Measurements from ENCODE around the gene MRPL18. TPM values are rescaled to one million over a fixed set of nuclear protein-coding genes. Genes with fewer than 3 reads are reported as not detected.

The MRPL18 gene
- total RNA-seq, 8 experiments from 2014 or later = 50.9 to 110 (median 59.4) TPM

DNA sequence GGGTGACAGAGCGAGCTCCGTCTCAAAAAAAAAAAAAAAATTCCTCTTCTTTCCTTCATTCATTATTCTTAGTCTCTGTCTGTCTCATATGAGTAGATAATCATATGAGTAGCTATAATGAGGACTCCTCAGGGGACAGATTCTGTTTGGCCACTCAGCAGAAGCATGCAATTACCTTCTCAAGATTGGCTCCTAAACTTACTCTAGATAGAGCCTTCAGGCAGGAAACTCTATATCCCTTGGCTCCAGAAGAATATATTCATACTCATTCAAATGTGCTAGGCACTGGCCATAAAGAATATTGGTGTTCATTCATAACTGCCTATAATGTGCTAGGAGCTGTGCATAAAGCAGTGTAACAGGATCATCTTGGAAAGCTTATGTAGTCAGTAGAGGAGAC lies 30.6 kb upstream of the MRPL18 start:
- WGBS, 10 experiments = 17 to 100% (median 65%) methylated on average over 1 to 2 of the region's 2 CpGs; no CpG with 5 or more reads in 7 of the 10 experiments
- in situ Hi-C loops (cut with MboI; ENCODE audit: low pct_unique_long_range_greater_than_20kb in 2 of 9, low sequenced_read_pairs in 9 of 9, unreplicated experiment in 9 of 9) = no loop called here
- no peak overlapping the region for H3K27ac ChIP-seq
- no peak overlapping the region for H3K4me3 ChIP-seq
- ATAC-seq (replicated peaks in 6 of 8) = peak in 1 of 8 experiments; percentile 22
- H3K4me1 ChIP-seq (replicated peaks in 1 of 2) = peaks cover 10 to 13% of the 10 kb centered on the region in 2 donors

DNA sequence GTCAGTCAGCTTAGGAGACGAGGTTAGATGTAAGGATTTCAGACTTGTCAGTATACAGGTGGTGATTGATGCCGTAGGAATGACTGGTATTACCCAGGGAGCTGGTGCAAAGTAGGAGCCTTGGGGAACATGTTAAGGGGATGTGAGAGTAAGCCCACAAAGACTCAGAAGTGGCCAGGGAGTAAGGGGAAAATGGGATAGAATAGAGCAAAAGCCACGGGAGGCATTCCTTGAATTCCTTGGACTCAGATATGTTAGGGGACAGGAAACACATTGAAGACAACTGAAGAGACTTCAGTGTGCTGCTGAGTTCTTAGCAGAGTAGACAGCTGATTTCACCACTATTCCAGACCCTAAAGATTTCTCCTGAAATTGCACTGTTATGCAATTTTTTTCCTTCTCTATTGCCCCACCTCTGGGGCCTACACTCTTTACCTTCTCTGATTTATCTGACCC lies 29.6 kb upstream of the MRPL18 start:
- Histone ChIP-seq H3K4me1 (replicated peaks in 1 of 2) (peaks cover 10 to 13% of the 10 kb centered on the region in 2 donors), H3K4me3 (peak overlapping the region in 4 of 5 donors; percentile 55 to 97 (median 86)), H3K27ac (no peak overlapping the region)
- WGBS, 10 experiments = 0 to 80% (median 40%) methylated on average over 1 to 3 of the region's 3 CpGs; no CpG with 5 or more reads in 3 of the 10 experiments
- in situ Hi-C loops (cut with MboI; ENCODE audit: low pct_unique_long_range_greater_than_20kb in 2 of 9, low sequenced_read_pairs in 9 of 9, unreplicated experiment in 9 of 9) = no loop called here
- ATAC-seq (replicated peaks in 6 of 8) = no peak

DNA sequence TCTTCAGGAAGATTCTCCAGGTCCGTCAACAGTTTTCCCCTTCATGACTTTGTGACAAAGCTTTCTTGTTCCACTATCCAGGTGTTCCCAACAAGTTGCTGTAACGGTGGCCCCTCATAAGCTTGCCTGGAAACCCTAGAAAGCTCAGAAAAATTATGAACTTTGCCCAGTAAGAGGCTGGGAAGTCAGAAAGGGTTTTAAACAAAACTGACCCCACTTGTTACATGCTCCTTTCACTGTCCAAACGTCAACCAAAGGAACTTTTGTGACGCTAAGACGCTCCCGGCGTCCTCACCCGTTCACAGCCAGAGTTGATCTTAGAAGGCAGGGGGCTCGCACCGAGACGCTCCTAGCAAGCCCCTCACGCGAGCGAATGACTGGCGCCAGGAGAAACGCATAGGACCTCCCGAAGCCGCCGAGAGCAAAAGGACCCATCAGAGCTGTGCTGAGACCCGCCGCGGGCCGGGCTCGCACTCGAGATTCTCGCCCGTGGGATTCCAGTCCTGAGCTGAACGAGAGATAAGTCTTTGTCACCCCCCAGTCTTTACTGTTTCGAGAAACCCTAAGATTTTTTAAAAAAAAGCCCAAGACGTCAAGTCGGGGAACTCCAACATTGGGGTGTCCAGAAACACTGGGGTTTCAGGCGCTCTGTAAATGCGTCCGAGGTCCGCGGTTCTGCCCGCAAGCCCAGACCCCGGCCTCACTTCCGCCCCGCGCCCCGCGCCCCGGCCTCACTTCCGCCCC lies 29.0 kb upstream of the MRPL18 start:
- H3K4me1 ChIP-seq (replicated peaks in 1 of 2) = peaks cover 10 to 13% of the 10 kb centered on the region in 2 donors
- peak overlapping the region; percentile 94 to 98 for H3K27ac ChIP-seq
- H3K4me3 ChIP-seq = peak overlapping the region; percentile 55 to 97 (median 85)
- ATAC-seq (replicated peaks in 6 of 8) = peak; percentile 0 to 4 (median 1)
- 0 to 49% (median 8%) methylated on average over 2 to 18 of the region's 45 CpGs; no CpG with 5 or more reads in 2 of the 10 experiments for WGBS, 10 experiments
- in situ Hi-C loops (cut with MboI; ENCODE audit: low pct_unique_long_range_greater_than_20kb in 2 of 9, low sequenced_read_pairs in 9 of 9, unreplicated experiment in 9 of 9) = no loop called here

DNA sequence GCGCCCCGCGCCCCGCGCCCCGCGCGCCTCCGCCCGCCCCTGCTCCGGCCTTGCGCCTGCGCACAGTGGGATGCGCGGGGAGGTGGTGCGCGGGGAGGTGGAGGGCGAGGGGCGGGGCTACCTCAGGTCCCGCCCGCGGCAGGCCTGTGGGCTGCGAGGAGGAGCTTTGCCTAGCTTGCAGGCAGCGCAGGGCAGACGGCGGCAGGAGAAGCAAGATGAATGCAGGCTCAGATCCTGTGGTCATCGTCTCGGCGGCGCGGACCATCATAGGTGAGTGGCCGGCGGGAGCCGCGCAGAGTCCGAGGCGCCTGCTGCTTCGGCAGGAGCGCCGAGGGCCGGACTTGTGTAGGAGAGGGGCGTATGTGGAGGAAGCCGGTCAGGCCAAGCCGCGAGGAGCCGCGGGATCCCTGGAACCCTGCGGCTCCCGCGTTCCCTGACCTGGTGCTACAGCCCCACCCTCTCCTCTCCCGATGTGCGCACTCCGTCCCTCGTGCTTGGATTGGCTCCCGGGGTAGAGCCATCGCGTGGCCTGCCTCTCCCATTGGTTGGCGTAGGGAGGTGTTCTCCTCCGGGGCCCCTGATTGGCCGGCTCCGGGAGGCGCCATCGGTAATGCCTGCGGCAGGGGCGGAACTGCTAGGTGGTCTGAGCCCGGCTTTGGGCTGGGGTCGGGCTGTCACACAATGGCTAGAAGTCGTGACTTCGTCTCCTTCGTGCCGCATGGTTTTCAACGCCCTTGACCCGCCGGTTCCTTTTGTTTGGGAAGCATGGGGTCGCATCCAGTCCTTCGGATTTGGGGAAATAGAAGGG lies 28.2 kb upstream of the MRPL18 start, which contains the start of gene ACAT2:
Gene ACAT2 (plus strand): TSS at position 173 of the 808 bp plus-strand sequence. CDS start 43 bp downstream, at position 216.
- peak; percentile 89 to 97 (median 96) for ATAC-seq (replicated peaks in 6 of 8)
- in situ Hi-C loops (cut with MboI; ENCODE audit: low pct_unique_long_range_greater_than_20kb in 2 of 9, low sequenced_read_pairs in 9 of 9, unreplicated experiment in 9 of 9) = no loop called here
- H3K4me3 ChIP-seq = peak within 1 kb of the TSS; percentile 55 to 97 (median 85)
- 0% methylated on average over 1 to 6 of the region's 76 CpGs; no CpG with 5 or more reads in 5 of the 10 experiments for WGBS, 10 experiments
- peak within 1 kb of the TSS; percentile 94 to 98 for H3K27ac ChIP-seq
- H3K4me1 ChIP-seq (replicated peaks in 1 of 2) = peaks cover 10 to 13% of the 10 kb centered on the region in 2 donors

DNA sequence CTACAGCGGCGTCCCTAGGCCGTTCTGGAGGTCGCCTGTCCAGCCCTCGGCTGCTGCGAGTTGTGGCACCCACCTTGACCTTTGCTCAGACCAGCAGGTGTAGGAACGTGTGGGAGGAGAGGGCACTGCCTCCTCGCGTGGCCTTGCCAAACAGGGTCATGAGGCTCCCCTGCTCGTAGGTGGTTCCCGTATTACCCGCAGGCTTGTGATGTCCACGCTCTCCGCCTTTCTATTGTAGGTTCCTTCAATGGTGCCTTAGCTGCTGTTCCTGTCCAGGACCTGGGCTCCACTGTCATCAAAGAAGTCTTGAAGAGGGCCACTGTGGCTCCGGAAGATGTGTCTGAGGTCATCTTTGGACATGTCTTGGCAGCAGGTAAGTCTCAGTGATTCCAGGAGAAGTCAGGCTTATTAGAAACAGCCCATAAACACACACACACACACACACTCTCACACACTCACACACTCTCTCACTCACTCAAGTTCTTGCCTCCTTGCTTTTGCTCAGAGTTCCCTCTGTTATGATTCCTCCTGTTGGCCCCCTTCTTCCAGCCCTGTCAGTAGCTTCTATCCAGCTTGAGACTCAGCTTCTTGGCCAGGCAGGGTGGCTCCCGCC lies 27.5 kb upstream of the MRPL18 start:
- in situ Hi-C loops (cut with MboI; ENCODE audit: low pct_unique_long_range_greater_than_20kb in 2 of 9, low sequenced_read_pairs in 9 of 9, unreplicated experiment in 9 of 9) = no loop called here
- Histone ChIP-seq H3K4me1 (replicated peaks in 1 of 2) (peaks cover 10 to 13% of the 10 kb centered on the region in 2 donors), H3K4me3 (peak overlapping the region; percentile 55 to 97 (median 85)), H3K27ac (peak overlapping the region; percentile 67 to 94)
- 0 to 100% (median 17%) methylated on average over 1 to 12 of the region's 16 CpGs; no CpG with 5 or more reads in 2 of the 10 experiments for WGBS, 10 experiments
- ATAC-seq (replicated peaks in 6 of 8) = peak; percentile 0 to 3 (median 1)

DNA sequence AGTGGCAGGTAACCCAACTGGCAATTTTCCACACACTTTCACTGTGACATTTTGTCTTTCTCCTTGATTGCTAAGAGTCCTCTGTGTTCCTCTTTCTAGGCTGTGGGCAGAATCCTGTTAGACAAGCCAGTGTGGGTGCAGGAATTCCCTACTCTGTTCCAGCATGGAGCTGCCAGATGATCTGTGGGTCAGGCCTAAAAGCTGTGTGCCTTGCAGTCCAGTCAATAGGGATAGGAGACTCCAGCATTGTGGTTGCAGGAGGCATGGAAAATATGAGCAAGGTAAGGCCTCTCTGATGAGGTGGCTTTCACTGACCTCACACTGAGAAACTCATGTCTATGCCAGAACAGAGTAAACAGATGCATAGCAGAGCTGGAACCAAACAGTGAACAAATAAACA lies 23.4 kb upstream of the MRPL18 start:
- H3K4me3 ChIP-seq = no peak overlapping the region
- H3K4me1 ChIP-seq (replicated peaks in 1 of 2) = peaks cover 3 to 5% of the 10 kb centered on the region in 2 donors
- no peak overlapping the region for H3K27ac ChIP-seq
- in situ Hi-C loops (cut with MboI; ENCODE audit: low pct_unique_long_range_greater_than_20kb in 2 of 9, low sequenced_read_pairs in 9 of 9, unreplicated experiment in 9 of 9) = no loop called here
- ATAC-seq (replicated peaks in 6 of 8) = no peak

DNA sequence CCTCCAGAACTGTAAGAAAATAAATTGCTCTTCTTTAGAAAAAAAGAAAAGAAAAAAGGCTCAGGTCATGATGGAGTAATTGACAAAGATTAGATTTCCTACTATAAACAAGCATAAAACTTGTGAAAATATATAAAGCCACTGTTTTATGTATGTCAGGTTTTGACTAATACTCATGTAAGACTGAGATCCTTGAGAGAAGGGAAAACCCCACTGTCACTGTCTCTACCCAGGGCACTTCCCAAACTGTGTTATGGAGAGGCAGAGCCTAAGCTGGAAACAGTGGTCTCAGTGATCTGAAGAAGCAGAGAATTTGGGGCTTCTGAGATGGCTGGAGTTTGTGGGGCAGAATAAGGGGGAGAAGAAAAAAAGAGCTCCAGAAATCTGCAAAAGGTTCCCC lies 20.8 kb upstream of the MRPL18 start:
- in situ Hi-C loops (cut with MboI; ENCODE audit: low pct_unique_long_range_greater_than_20kb in 2 of 9, low sequenced_read_pairs in 9 of 9, unreplicated experiment in 9 of 9) = no loop called here

DNA sequence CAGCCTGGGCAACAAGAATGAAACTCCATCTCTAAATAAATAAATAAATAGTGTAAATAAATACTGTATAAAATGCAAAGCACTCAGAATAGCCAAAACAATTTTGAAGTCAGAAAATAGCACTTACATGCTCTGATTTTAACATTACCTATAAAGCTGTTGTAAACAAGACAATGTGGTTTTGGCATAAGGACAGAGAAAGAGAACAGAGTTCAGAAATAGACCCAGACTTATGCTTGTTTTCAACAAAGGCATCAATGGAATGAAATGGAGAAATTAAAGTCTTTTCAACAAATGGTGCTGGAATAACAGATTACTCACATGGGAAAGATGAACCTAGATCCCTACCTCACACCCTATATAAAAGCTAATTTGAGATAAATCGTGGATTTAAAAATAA lies 18.1 kb upstream of the MRPL18 start:
- Histone ChIP-seq H3K27ac (no peak overlapping the region), H3K4me1 (replicated peaks in 1 of 2) (no peaks in the 10 kb centered on the region), H3K4me3 (no peak overlapping the region)
- no peak for ATAC-seq (replicated peaks in 6 of 8)
- in situ Hi-C loops (cut with MboI; ENCODE audit: low pct_unique_long_range_greater_than_20kb in 2 of 9, low sequenced_read_pairs in 9 of 9, unreplicated experiment in 9 of 9) = no loop called here
- WGBS, 10 experiments = 0 to 88% (median 41%) methylated on average over 1 of the region's 1 CpG; no CpG with 5 or more reads in 1 of the 10 experiments

More for the DNA sequence above, 20.8 kb upstream of the MRPL18 start:
- Histone ChIP-seq H3K4me1 (replicated peaks in 1 of 2) (no peaks in the 10 kb centered on the region), H3K27ac (no peak overlapping the region), H3K4me3 (no peak overlapping the region)
- ATAC-seq (replicated peaks in 6 of 8) = no peak

DNA sequence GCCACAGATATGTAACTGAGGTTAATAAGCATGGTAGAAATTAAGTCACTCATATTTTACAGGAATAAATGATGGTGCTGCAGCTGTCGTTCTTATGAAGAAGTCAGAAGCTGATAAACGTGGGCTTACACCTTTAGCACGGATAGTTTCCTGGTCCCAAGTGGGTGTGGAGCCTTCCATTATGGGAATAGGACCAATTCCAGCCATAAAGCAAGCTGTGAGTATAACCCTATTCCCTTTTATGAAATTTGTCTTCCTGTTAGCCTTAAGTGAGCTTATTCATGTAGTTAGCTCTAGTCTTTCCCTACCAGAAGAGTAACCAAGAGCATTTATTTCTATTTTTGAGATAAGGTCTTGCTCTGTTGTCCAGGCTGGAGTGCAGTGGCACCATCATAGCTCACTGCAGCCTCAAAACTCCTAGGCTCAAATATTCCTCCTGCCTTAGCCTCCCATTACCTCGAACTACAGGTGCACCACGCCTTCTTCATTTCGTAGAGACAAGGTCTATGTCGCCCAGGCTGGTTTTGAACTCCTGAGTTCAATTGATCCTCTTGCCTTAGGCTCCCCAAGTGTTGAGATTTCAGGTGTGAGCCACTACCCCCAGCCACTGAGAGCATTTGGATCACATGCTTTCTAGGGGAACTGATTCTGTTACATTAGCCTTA lies 12.9 kb upstream of the MRPL18 start:
- Histone ChIP-seq H3K27ac (no peak overlapping the region), H3K4me3 (no peak overlapping the region), H3K4me1 (replicated peaks in 1 of 2) (no peaks in the 10 kb centered on the region)
- ATAC-seq (replicated peaks in 6 of 8) = peak in 2 of 8 experiments; percentile 3 to 23
- in situ Hi-C loops (cut with MboI; ENCODE audit: low pct_unique_long_range_greater_than_20kb in 2 of 9, low sequenced_read_pairs in 9 of 9, unreplicated experiment in 9 of 9) = no loop called here
- WGBS, 10 experiments = 45 to 97% (median 84%) methylated on average over 1 to 7 of the region's 7 CpGs

DNA sequence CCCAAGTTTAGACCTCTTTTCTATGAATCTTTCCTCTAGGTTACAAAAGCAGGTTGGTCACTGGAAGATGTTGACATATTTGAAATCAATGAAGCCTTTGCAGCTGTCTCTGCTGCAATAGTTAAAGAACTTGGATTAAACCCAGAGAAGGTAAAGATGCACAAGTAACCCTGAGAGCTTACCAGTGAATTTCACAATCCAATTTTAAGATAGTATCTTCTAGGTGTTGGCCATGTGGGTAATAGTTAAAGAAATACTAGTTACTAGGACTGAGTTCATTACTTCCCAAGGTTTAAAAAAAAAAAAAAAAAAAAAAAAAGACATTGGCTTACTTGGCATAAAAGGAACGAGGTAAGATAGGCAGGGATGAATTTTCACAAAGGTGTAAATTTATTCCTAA lies 12.1 kb upstream of the MRPL18 start:
- Histone ChIP-seq H3K27ac (no peak overlapping the region), H3K4me1 (replicated peaks in 1 of 2) (no peaks in the 10 kb centered on the region), H3K4me3 (no peak overlapping the region)
- WGBS, 10 experiments = 20 to 100% (median 85%) methylated on average over 1 of the region's 1 CpG; no CpG with 5 or more reads in 3 of the 10 experiments
- no peak for ATAC-seq (replicated peaks in 6 of 8)
- in situ Hi-C loops (cut with MboI; ENCODE audit: low pct_unique_long_range_greater_than_20kb in 2 of 9, low sequenced_read_pairs in 9 of 9, unreplicated experiment in 9 of 9) = no loop called here

DNA sequence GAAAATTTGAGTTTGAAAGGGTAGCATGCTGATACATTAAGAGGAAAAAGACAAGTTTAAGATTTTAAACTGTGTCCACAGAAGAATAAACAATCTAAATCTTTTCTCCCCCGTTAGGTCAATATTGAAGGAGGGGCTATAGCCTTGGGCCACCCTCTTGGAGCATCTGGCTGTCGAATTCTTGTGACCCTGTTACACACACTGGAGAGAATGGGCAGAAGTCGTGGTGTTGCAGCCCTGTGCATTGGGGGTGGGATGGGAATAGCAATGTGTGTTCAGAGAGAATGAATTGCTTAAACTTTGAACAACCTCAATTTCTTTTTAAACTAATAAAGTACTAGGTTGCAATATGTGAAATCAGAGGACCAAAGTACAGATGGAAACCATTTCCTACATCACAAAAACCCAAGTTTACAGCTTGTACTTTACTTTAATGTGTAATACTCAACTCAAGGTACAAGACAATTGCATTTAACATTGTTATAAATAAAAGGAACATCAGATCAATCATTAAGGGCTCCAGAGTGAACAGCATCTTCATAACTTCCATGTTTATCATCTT lies 11.6 kb upstream of the MRPL18 start:
- 18 to 100% (median 89%) methylated on average over 1 to 3 of the region's 3 CpGs; no CpG with 5 or more reads in 1 of the 10 experiments for WGBS, 10 experiments
- in situ Hi-C loops (cut with MboI; ENCODE audit: low pct_unique_long_range_greater_than_20kb in 2 of 9, low sequenced_read_pairs in 9 of 9, unreplicated experiment in 9 of 9) = no loop called here
- H3K4me3 ChIP-seq = no peak overlapping the region

DNA sequence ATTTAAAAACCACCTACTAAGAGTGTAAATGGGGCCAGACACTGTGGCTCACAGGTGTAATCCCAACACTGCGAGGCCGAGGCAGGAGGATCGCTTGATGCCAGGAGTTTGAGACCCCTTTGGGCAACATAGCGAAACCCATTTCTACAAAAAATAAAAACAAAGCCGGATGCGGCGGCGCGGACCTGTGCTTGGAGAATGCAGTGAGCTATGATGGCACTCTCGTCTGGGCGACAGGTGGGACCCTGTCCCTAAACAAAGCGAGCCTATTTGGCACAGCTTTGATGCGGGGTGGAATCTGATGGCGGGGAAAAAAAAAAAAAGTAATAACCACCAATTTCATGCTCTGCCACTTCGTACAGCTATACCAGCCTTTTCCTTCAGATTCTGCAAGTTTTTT lies 2.0 kb upstream of the MRPL18 start:
- Histone ChIP-seq H3K4me1 (replicated peaks in 1 of 2) (peaks cover 12 to 17% of the 10 kb centered on the region in 2 donors), H3K4me3 (peak overlapping the region; percentile 56 to 76 (median 70)), H3K27ac (peak overlapping the region in 1 of 2 donors; percentile 95)
- 0 to 60% (median 25%) methylated on average over 1 to 14 of the region's 15 CpGs for WGBS, 10 experiments
- no peak for ATAC-seq (replicated peaks in 6 of 8)
- in situ Hi-C loops (cut with MboI; ENCODE audit: low pct_unique_long_range_greater_than_20kb in 2 of 9, low sequenced_read_pairs in 9 of 9, unreplicated experiment in 9 of 9) = no loop called here

More for the DNA sequence above, 11.6 kb upstream of the MRPL18 start:
- Histone ChIP-seq H3K27ac (no peak overlapping the region), H3K4me1 (replicated peaks in 1 of 2) (no peaks in the 10 kb centered on the region)
- peak in 3 of 8 experiments; percentile 7 to 33 (median 29) for ATAC-seq (replicated peaks in 6 of 8)
